ENCODE measurements around the gene UNC80.

- TF ChIP-seq CTCF (conservative IDR thresholded peaks at IDR 0.05; ENCODE audit: low read depth, low read length) (no peak), EZH2 (IDR thresholded peaks at IDR 0.05; ENCODE audit: borderline replicate concordance, low read depth, low read length, poor library complexity, severe bottlenecking) (no peak)
These were observed 238.3 kb downstream of the UNC80 start for GRCh38 chr2:210009896-210010295.
